Mucosa of descending colon (tissue), 3 donors: ENCODE data around the gene RIC8B. TPM values are rescaled to one million over a fixed set of nuclear protein-coding genes. Genes with fewer than 3 reads are reported as not detected.
A peak's percentile ranks its signal among the peaks of the same experiment; 100 is the strongest.

Experiments
- ATAC-seq: fragments of 200-7000 bp; cut with Tn5 transposase; one replicate; pipeline ENCODE4 v1.9.1; 2020; ENCODE audit warnings: mild to moderate bottlenecking, moderate library complexity
- DNase-seq, 3 donors: peaks; one replicate each; pipeline ENCODE4 v3.0.0-alpha.2; 2020
- H3K36me3 ChIP-seq: fragments of 200-600 bp; one replicate; pipeline ENCODE4 v1.8.0; 2021; ENCODE audit warnings: low read depth, mild to moderate bottlenecking
- H3K4me1 ChIP-seq: fragments of 200-600 bp; one replicate; pipeline ENCODE4 v1.8.0; 2021; ENCODE audit warnings: low read depth, mild to moderate bottlenecking
- H3K4me3 ChIP-seq: fragments of 200-600 bp; one replicate; pipeline ENCODE4 v1.8.0; 2021; ENCODE audit warnings: mild to moderate bottlenecking
- H3K9me3 ChIP-seq: fragments of 200-600 bp; one replicate; pipeline ENCODE4 v1.8.0; 2021; ENCODE audit warnings: mild to moderate bottlenecking
- CTCF ChIP-seq: fragments of 200-600 bp; IDR thresholded peaks from one replicate; pipeline ENCODE4 v1.8.0; 2022; ENCODE audit warnings: antibody characterized with exemption, mild to moderate bottlenecking
- intact Hi-C, 2 donors: fragments of 100-400 bp; cut with DNase I in 1 of 2; cut with micrococcal nuclease in 1 of 2; formaldehyde crosslinking; loops; one replicate each; pipeline versions ENCODE4 v1.11.0 to v1.11.1; 2022; cut with DNase I, micrococcal nuclease
- total RNA-seq, 3 donors: library from RNA; stranded (reverse); fragmentation: NEBNext Ultra II Directional in 2 of 3; extraction: Animal tissue kit (Norgen Biotek cat#: 25700) in 2 of 3; gene quantifications; one replicate each; pipeline versions ENCODE4 v1.2.1 to v1.2.4, GENCODE V29; 2021 to 2023
- donor health status: DM: no; HTN: no; CAD: no; lungs with moderate emphysema.
- donor health status: DM: no; HTN: no; CAD: no.
- donor health status: DM: no; HTN: yes; CAD: no.

RIC8B gene
- total RNA-seq, 3 donors from 2014 or later, result 13.3 to 25.3 (median 15.2) TPM

- Histone ChIP-seq H3K4me3 (no peak overlapping the region), H3K9me3 (no peaks in the 10 kb centered on the region), H3K4me1 (no peaks in the 10 kb centered on the region), H3K36me3 (no peaks in the 10 kb centered on the region)
- TF ChIP-seq CTCF, result no peak
- ATAC-seq (no peak), DNase-seq (no peak)
- intact Hi-C loops, result no loop called here
These were observed 6.3 kb upstream of the RIC8B start for GRCh38 chr12:106767954-106768822.

- no peak for ATAC-seq
- Histone ChIP-seq H3K36me3 (no peaks in the 10 kb centered on the region), H3K4me1 (no peaks in the 10 kb centered on the region), H3K4me3 (no peak overlapping the region), H3K9me3 (no peaks in the 10 kb centered on the region)
- no peak for DNase-seq
- no peak for TF ChIP-seq CTCF
- intact Hi-C loops, result no loop called here
These were observed 5.4 kb upstream of the RIC8B start for GRCh38 chr12:106769078-106769477.

GRCh38 chr12:106769546-106769945, 4.9 kb upstream of the RIC8B start:
- no peak for TF ChIP-seq CTCF
- H3K4me3 ChIP-seq, result no peak overlapping the region
- DNase-seq (no peak), ATAC-seq (no peak)
- H3K4me1 ChIP-seq, result no peaks in the 10 kb centered on the region
- H3K36me3 ChIP-seq, result no peaks in the 10 kb centered on the region
- no peaks in the 10 kb centered on the region for H3K9me3 ChIP-seq
- intact Hi-C loops, result no loop called here

GRCh38 chr12:106771425-106771824, 3.1 kb upstream of the RIC8B start:
- no peak for TF ChIP-seq CTCF
- DNase-seq, result no peak

GRCh38 chr12:106773286-106774004, 1.0 kb upstream of the RIC8B start:
- ATAC-seq (no peak), DNase-seq (no peak)
- Histone ChIP-seq H3K36me3 (no peaks in the 10 kb centered on the region), H3K9me3 (no peaks in the 10 kb centered on the region), H3K4me1 (peaks cover 12% of the 10 kb centered on the region), H3K4me3 (peak overlapping the region; percentile 73)
- no peak for TF ChIP-seq CTCF
- intact Hi-C loops, result no loop called here

More at GRCh38 chr12:106771425-106771824, 3.1 kb upstream of the RIC8B start:
- intact Hi-C loops, result no loop called here
- ATAC-seq, result peak; percentile 13
- H3K9me3 ChIP-seq, result no peaks in the 10 kb centered on the region
- no peak overlapping the region for H3K4me3 ChIP-seq
- H3K4me1 ChIP-seq, result peaks cover 12% of the 10 kb centered on the region
- H3K36me3 ChIP-seq, result no peaks in the 10 kb centered on the region
